Tibial nerve (tissue), 4 donors: ENCODE results near the gene GDF7. TPM values are rescaled to one million over a fixed set of nuclear protein-coding genes. Genes with fewer than 3 reads are reported as not detected.

ENCODE experiments used
- DNase-seq, 2 donors: peaks; one replicate each; pipeline ENCODE4 v3.0.0-alpha.2; 2019; ENCODE audit warnings: low spot score in 2 of 2
- H3K27ac ChIP-seq, 4 donors: fragments of 200-600 bp; sonication (generic) in 3 of 4; one replicate each; pipeline ENCODE4 v1.5.1; 2017 to 2019; ENCODE audit warnings: mild to moderate bottlenecking in 1 of 4
- H3K27me3 ChIP-seq, 2 donors: fragments of 200-600 bp; sonication (generic) in 1 of 2; one replicate each; pipeline versions ENCODE4 v1.5.1 to v1.6.0; 2017 to 2019
- H3K36me3 ChIP-seq, 3 donors: fragments of 200-600 bp; sonication (generic); one replicate each; pipeline ENCODE4 v1.5.1; 2018 to 2019
- H3K4me1 ChIP-seq, 4 donors: fragments of 200-600 bp; sonication (generic) in 3 of 4; one replicate each; pipeline ENCODE4 v1.5.1; 2017 to 2019
- H3K4me3 ChIP-seq, 4 donors: fragments of 200-600 bp; sonication (generic) in 3 of 4; one replicate each; pipeline ENCODE4 v1.5.1; 2017 to 2019; ENCODE audit warnings: mild to moderate bottlenecking in 1 of 4, moderate library complexity in 1 of 4
- H3K9me3 ChIP-seq, 4 donors: fragments of 200-600 bp; sonication (generic) in 3 of 4; one replicate each; pipeline ENCODE4 v1.5.1; 2017 to 2019
- EP300 ChIP-seq, 2 donors: sonication (generic); formaldehyde crosslinking; IDR thresholded peaks; one replicate each; pipeline ENCODE4 v1.6.1; 2017; ENCODE audit warnings: antibody characterized with exemption in 2 of 2, mild to moderate bottlenecking in 1 of 2
- POLR2A ChIP-seq, 2 donors: fragments of 450-650 bp; IDR thresholded peaks; one replicate each; pipeline ENCODE4 v1.6.1; 2017; ENCODE audit warnings: antibody characterized with exemption in 2 of 2, mild to moderate bottlenecking in 2 of 2, moderate library complexity in 2 of 2
- WGBS, 2 donors: methylation state at CpG; one replicate each; pipeline ENCODE4 v1.1.5; 2018; 5-methylcytosine and 5-hydroxymethylcytosine counted together
- total RNA-seq, 4 donors: library from RNA; depleted of rRNA; stranded (reverse); fragments of >200 nt; gene quantifications; one replicate each; pipeline ENCODE4 v1.1.0, GENCODE V29; 2016
- TF ChIP-seq, protein P1 (sequence below), 5 experiments: fragments of 200-600 bp in 3 of 5; fragments of 450-650 bp in 2 of 5; sonication (generic) in 3 of 5; IDR thresholded peaks; one replicate each; pipeline ENCODE4 v1.5.1; 2016 to 2019; ENCODE audit warnings: antibody characterized with exemption in 5 of 5, mild to moderate bottlenecking in 3 of 5, moderate library complexity in 2 of 5

Gene GDF7
- total RNA-seq, 4 donors from 2014 or later: 6.3 to 20.0 (median 16.6) TPM

DNA sequence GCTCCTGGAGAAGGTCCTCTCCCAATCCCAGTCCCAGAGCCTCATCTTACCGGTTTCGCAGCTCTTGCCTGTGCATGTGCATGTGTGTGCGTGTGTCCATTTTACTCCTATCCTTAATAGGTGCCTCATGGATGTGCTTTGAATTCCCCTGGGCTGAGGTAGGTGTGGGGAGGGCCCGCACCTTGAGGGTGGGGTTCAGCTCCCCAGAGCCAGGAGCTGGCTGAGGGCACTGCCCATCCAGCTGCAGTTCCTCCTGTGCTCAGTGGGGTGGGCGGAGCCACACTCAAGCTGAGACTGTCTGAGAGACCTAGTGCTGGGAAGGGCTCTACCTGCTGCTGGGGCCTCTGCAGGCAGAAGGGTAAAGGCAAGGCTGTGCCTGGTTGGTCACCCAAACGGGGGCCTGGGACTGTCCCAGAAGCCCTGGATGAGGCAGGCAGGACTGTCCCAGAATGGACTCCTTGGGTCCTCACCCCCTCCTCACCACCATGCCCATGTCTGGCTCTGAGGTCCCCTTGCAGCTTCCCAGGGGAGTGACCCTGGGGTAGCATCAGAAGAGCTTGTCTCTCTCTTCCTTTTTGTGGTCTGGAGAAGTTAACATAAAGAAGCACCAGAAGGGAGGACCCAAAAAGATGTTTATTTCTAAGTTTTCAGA lies 8.9 kb downstream of the GDF7 start:
- Histone ChIP-seq H3K9me3 (no peaks in the 10 kb centered on the region), H3K27ac (no peak overlapping the region), H3K4me1 (peaks cover 0 to 26% (median 5%) of the 10 kb centered on the region in 4 donors), H3K27me3 (peaks cover 0 to 40% of the 10 kb centered on the region in 2 donors), H3K4me3 (no peak overlapping the region), H3K36me3 (peaks cover 0 to 12% (median 0%) of the 10 kb centered on the region in 3 donors)
- DNase-seq: no peak
- 60 to 70% methylated on average over 2 to 6 of the region's 6 CpGs for WGBS, 2 donors
- TF ChIP-seq EP300 (IDR thresholded peaks at IDR 0.05): no peak
- no peak for TF ChIP-seq POLR2A (IDR thresholded peaks at IDR 0.05)
- TF ChIP-seq, protein P1, sequence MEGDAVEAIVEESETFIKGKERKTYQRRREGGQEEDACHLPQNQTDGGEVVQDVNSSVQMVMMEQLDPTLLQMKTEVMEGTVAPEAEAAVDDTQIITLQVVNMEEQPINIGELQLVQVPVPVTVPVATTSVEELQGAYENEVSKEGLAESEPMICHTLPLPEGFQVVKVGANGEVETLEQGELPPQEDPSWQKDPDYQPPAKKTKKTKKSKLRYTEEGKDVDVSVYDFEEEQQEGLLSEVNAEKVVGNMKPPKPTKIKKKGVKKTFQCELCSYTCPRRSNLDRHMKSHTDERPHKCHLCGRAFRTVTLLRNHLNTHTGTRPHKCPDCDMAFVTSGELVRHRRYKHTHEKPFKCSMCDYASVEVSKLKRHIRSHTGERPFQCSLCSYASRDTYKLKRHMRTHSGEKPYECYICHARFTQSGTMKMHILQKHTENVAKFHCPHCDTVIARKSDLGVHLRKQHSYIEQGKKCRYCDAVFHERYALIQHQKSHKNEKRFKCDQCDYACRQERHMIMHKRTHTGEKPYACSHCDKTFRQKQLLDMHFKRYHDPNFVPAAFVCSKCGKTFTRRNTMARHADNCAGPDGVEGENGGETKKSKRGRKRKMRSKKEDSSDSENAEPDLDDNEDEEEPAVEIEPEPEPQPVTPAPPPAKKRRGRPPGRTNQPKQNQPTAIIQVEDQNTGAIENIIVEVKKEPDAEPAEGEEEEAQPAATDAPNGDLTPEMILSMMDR (IDR thresholded peaks at IDR 0.05): no peak

DNA sequence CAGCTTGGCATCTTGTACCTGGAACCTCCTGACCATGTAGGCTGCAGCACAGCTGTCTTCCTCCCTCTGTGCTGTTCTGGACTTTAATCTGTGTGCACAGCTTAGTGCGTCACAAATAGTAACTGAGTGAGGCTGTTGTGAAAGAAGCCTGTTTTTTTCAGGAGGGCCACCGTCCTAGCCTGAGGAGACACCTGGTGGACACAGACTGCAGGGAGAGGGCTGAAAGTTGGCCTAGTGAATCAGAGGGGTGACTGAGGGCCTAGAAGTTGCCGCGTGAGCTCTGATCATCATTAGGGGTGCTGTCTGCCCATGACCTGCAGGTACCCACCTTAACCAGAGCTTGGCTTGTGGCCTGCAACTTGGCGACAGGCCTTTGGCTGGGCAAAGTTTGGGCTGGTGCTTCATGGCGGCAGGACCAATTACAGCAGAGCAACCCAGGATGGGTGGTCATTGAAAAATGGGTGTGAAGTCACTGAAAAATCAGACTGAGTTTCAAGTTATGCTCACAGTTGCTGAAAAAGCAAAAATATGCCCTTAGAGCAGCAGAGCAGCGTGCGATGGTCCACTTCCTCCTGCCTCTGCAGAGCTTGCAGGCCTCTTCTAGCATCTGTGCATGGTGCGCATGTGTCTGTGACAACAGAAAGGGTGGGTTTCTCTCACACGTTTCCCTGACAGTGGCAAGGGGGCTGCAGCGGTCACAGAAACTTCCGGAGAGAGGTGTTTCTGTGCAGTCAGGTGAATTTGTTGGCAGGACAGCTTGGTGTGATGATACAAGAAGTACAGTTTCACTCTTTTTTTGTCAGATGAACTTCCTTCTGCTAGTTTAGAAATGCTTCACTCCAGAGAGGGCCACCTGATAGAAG lies 9.6 kb downstream of the GDF7 start:
- DNase-seq: no peak
- peaks cover 0 to 18% (median 3%) of the 10 kb centered on the region in 4 donors for H3K4me1 ChIP-seq
- no peak for TF ChIP-seq POLR2A (IDR thresholded peaks at IDR 0.05)
- TF ChIP-seq EP300 (IDR thresholded peaks at IDR 0.05): no peak
- TF ChIP-seq, protein P1 (IDR thresholded peaks at IDR 0.05): peak in 1 of 5 experiments; percentile 9
- no peak overlapping the region for H3K4me3 ChIP-seq
- no peaks in the 10 kb centered on the region for H3K9me3 ChIP-seq
- 85 to 90% methylated on average over 9 to 12 of the region's 12 CpGs for WGBS, 2 donors
- H3K27ac ChIP-seq: no peak overlapping the region
- H3K27me3 ChIP-seq: peaks cover 0 to 33% of the 10 kb centered on the region in 2 donors
- H3K36me3 ChIP-seq: peaks cover 0 to 20% (median 0%) of the 10 kb centered on the region in 3 donors

DNA sequence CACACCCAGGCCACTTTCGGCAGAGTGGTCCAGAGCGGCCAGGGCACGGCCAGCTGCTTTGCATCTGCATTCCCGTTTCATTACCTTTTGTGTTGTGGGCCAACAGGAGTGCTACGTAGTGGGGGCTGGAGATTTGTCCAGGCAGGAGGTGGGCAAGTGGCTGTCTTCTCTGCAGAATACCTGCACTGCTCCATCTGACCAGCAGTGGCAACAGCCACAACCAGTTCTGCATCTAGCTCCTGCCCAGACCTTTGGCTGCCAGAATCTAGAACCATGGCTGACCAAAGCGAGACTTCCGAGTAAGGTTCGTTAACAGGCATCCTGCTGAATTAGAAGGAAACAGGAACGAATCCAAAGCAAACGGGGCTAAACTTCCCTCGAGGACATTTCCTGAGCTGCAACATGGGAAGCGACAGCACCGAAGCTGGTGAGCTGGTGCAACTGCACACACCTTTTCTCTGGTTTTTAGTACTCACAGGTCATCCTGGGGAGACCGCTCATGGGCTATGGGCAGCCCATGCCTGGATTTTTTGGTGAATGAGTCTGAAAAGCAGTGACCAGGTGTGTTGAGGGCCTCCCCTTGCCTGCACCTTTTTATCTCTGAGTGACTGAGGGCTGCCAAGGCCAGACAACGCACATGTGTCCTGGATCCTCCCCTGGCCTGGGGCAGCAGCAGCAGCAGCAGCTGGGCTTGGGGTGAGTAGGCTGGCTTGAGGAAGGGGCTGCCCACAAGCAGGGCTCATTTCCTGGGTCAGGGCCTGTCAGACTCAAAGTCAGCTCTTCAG lies 10.5 kb downstream of the GDF7 start:
- TF ChIP-seq, protein P1 (IDR thresholded peaks at IDR 0.05): no peak
- TF ChIP-seq POLR2A (IDR thresholded peaks at IDR 0.05): no peak
- TF ChIP-seq EP300 (IDR thresholded peaks at IDR 0.05): no peak
- Histone ChIP-seq H3K36me3 (peaks cover 0 to 28% (median 0%) of the 10 kb centered on the region in 3 donors), H3K4me1 (peaks cover 0 to 11% (median 2%) of the 10 kb centered on the region in 4 donors), H3K27me3 (peaks cover 0 to 24% of the 10 kb centered on the region in 2 donors), H3K4me3 (no peak overlapping the region), H3K27ac (peak overlapping the region in 1 of 4 donors; percentile 35), H3K9me3 (no peaks in the 10 kb centered on the region)
- WGBS, 2 donors: 74 to 85% methylated on average over 15 of the region's 15 CpGs
- DNase-seq: no peak

DNA sequence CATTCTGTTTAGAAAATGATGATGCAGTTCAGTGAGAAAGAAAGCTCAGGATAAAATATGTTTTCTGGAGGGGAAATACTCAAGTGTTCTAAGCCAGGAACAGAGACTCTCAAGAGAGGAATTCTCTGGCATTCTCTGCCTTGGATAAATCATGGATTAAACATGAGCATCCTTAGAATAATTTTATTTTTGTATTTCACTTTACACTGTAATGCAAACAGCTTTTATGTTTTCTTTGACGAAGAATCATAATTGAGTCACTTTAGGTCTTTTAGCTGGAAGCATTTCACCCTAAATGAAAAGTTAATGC lies 11.1 kb downstream of the GDF7 start:
- Histone ChIP-seq H3K27me3 (peaks cover 0 to 19% of the 10 kb centered on the region in 2 donors), H3K4me1 (peaks cover 0 to 10% (median 2%) of the 10 kb centered on the region in 4 donors), H3K27ac (peak overlapping the region in 1 of 4 donors; percentile 35), H3K9me3 (no peaks in the 10 kb centered on the region), H3K4me3 (no peak overlapping the region), H3K36me3 (peaks cover 0 to 33% (median 0%) of the 10 kb centered on the region in 3 donors)
- DNase-seq: no peak
- WGBS, 2 donors: 60 to 73% methylated on average over 1 of the region's 1 CpG
- TF ChIP-seq POLR2A (IDR thresholded peaks at IDR 0.05) (no peak), EP300 (IDR thresholded peaks at IDR 0.05) (no peak)
- TF ChIP-seq, protein P1 (IDR thresholded peaks at IDR 0.05): no peak
